Sigmoid colon (tissue), 4 donors: ENCODE data around the gene KIF26B.

ENCODE experiments used
- CTCF ChIP-seq, 4 experiments: fragments of 450-650 bp in 3 of 4; fragments of 200-600 bp in 1 of 4; IDR thresholded peaks; one replicate each; pipeline ENCODE4 v1.5.1; 2016 to 2019; ENCODE audit warnings: antibody characterized with exemption in 4 of 4, mild to moderate bottlenecking in 3 of 4, moderate library complexity in 2 of 4
- EP300 ChIP-seq, 4 donors: sonication (generic); formaldehyde crosslinking; IDR thresholded peaks; one replicate each; pipeline ENCODE4 v1.6.1; 2017; ENCODE audit warnings: antibody characterized with exemption in 4 of 4
- POLR2A ChIP-seq, 2 donors: fragments of 450-650 bp; IDR thresholded peaks; one replicate each; pipeline ENCODE4 v1.6.1; 2016; ENCODE audit warnings: antibody characterized with exemption in 2 of 2, mild to moderate bottlenecking in 2 of 2, moderate library complexity in 2 of 2

GRCh38 chr1:245334827-245335490 is 180.2 kb downstream of the KIF26B start:
- TF ChIP-seq POLR2A (IDR thresholded peaks at IDR 0.05): no peak
- TF ChIP-seq CTCF (IDR thresholded peaks at IDR 0.05): no peak
- TF ChIP-seq EP300 (IDR thresholded peaks at IDR 0.05): no peak
